SK-N-SH (cell line): Measurements from ENCODE around the gene FAM81A. TPM values are rescaled to one million over a fixed set of nuclear protein-coding genes. Genes with fewer than 3 reads are reported as not detected.

Source experiments
- CTCF ChIA-PET: fragments of 300-600, 350-600 bp; formaldehyde crosslinking; extraction: SDS; loops from one replicate; lab custom pipeline; 2021; lab: Yijun Ruan, JAX
- POLR2A ChIA-PET: fragments of 350-600 bp; sonication (Branson Sonifier 250); formaldehyde crosslinking; extraction: SDS; loops from one replicate; lab custom pipeline; 2020; ENCODE audit warnings: antibody characterized with exemption, inconsistent platforms; lab: Yijun Ruan, JAX
- DNase-seq: peaks from one replicate; pipeline ENCODE4 v3.0.0; 2012
- H2AFZ ChIP-seq: fragments of 200-600 bp; sonication (generic); 2 replicates; pipeline ENCODE4 v1.8.1; 2016; ENCODE audit warnings: antibody characterized with exemption, mild to moderate bottlenecking, low read depth
- H3F3A ChIP-seq: fragments of 200-600 bp; sonication (generic); replicated peaks from 2 replicates; pipeline ENCODE3; 2016; ENCODE audit warnings: antibody characterized with exemption, mild to moderate bottlenecking; ENCODE audit not compliant: insufficient read depth
- H3K27ac ChIP-seq, 2 experiments: fragments of 200-500 bp in 1 of 2; fragments of 200-600 bp in 1 of 2; sonication (Bioruptor generic) in 1 of 2; sonication (generic), shearing (Covaris generic) in 1 of 2; 2 replicates each; pipeline versions ENCODE4 v1.5.1 to v1.6.1; 2014 to 2016; ENCODE audit warnings: low read depth in 2 of 2, inconsistent platforms in 1 of 2, low read length in 1 of 2, mild to moderate bottlenecking in 1 of 2, mixed read lengths in 1 of 2
- H3K27me3 ChIP-seq: fragments of 200-600 bp; sonication (generic), shearing (Covaris generic); 2 replicates; pipeline ENCODE4 v1.6.1; 2016; ENCODE audit warnings: mixed run types; ENCODE audit not compliant: insufficient read depth
- H3K36me3 ChIP-seq, 2 experiments: fragments of 200-500 bp in 1 of 2; fragments of 200-600 bp in 1 of 2; sonication (Bioruptor generic) in 1 of 2; sonication (generic) in 1 of 2; replicated peaks in 1 of 2; 2 replicates each; pipeline versions ENCODE3 to v1.5.1; 2014 to 2016; ENCODE audit warnings: low read length in 1 of 2, mild to moderate bottlenecking in 1 of 2; ENCODE audit not compliant: insufficient read depth in 2 of 2, control insufficient read depth in 1 of 2
- H3K4me1 ChIP-seq, 2 experiments: fragments of 200-500 bp in 1 of 2; fragments of 200-600 bp in 1 of 2; sonication (Bioruptor generic) in 1 of 2; sonication (generic), shearing (Covaris generic) in 1 of 2; 2 replicates each; pipeline versions ENCODE4 v1.5.1 to v1.6.1; 2014 to 2016; ENCODE audit warnings: low read depth in 1 of 2, low read length in 1 of 2, mixed run types in 1 of 2; ENCODE audit not compliant: insufficient read depth in 2 of 2, control insufficient read depth in 1 of 2
- H3K4me2 ChIP-seq: fragments of 200-600 bp; sonication (generic), shearing (Covaris generic); 2 replicates; pipeline ENCODE4 v1.6.1; 2017; ENCODE audit warnings: mixed run types
- H3K4me3 ChIP-seq, 2 experiments: fragments of 200-500 bp in 1 of 2; fragments of 200-600 bp in 1 of 2; sonication (Bioruptor generic) in 1 of 2; sonication (generic), shearing (Covaris generic) in 1 of 2; 2 replicates each; pipeline versions ENCODE4 v1.5.1 to v1.8.1; 2014 to 2016; ENCODE audit warnings: low read depth in 2 of 2, inconsistent platforms in 1 of 2, low read length in 1 of 2, mild to moderate bottlenecking in 1 of 2, mixed read lengths in 1 of 2, moderate library complexity in 1 of 2
- H3K79me2 ChIP-seq: fragments of 200-600 bp; sonication (generic); 2 replicates; pipeline ENCODE4 v1.8.1; 2017; ENCODE audit warnings: mild to moderate bottlenecking; ENCODE audit not compliant: insufficient read depth
- H3K9ac ChIP-seq: fragments of 200-600 bp; sonication (generic); 2 replicates; pipeline ENCODE4 v1.6.1; 2017; ENCODE audit warnings: mixed run types
- H3K9me2 ChIP-seq: fragments of 200-600 bp; sonication (generic); 2 replicates; pipeline ENCODE4 v1.6.1; 2017; ENCODE audit warnings: mixed run types
- H3K9me3 ChIP-seq: fragments of 200-600 bp; sonication (generic); 2 replicates; pipeline ENCODE4 v1.6.1; 2017; ENCODE audit warnings: mixed run types, mild to moderate bottlenecking, moderate library complexity
- H4K20me1 ChIP-seq: fragments of 200-600 bp; sonication (generic); 2 replicates; pipeline ENCODE4 v1.6.1; 2017; ENCODE audit warnings: mild to moderate bottlenecking, mixed run types; ENCODE audit not compliant: insufficient read depth
- FOXM1 ChIP-seq: IDR thresholded peaks from 2 replicates; pipeline ENCODE4 v1.4.0; 2012; ENCODE audit warnings: low read depth, mild to moderate bottlenecking
- IRF3 ChIP-seq: fragments of 150-350 bp; IDR thresholded peaks from 2 replicates; pipeline ENCODE4 v1.6.1; 2016; ENCODE audit warnings: mild to moderate bottlenecking, low read depth, low read length
- MAX ChIP-seq: IDR thresholded peaks from 2 replicates; pipeline ENCODE4 v1.4.0; 2012; ENCODE audit warnings: low read depth
- MXI1 ChIP-seq: IDR thresholded peaks from 2 replicates; pipeline ENCODE4 v1.6.1; 2012; ENCODE audit warnings: mild to moderate bottlenecking, low read depth, low read length, improper control_type of control experiment
- NFIC ChIP-seq: IDR thresholded peaks from 2 replicates; pipeline ENCODE4 v1.4.0; 2012; ENCODE audit warnings: borderline replicate concordance
- NRF1 ChIP-seq: IDR thresholded peaks from 2 replicates; pipeline ENCODE4 v1.6.1; 2012; ENCODE audit warnings: low read depth, mild to moderate bottlenecking, low read length
- POLR2AphosphoS5 ChIP-seq: IDR thresholded peaks from 2 replicates; pipeline ENCODE4 v1.6.1; 2012; ENCODE audit warnings: low read depth, low read length
- REST ChIP-seq: IDR thresholded peaks from 2 replicates; pipeline ENCODE4 v1.6.1; 2012; ENCODE audit warnings: mild to moderate bottlenecking, low read depth, low read length, moderate library complexity
- RXRA ChIP-seq: IDR thresholded peaks from 2 replicates; pipeline ENCODE4 v1.4.0; 2012; ENCODE audit warnings: low read depth, mild to moderate bottlenecking, borderline replicate concordance
- TAF1 ChIP-seq: IDR thresholded peaks from 2 replicates; pipeline ENCODE4 v1.6.1; 2012; ENCODE audit warnings: low read depth, mild to moderate bottlenecking, low read length, moderate library complexity, borderline replicate concordance
- TCF12 ChIP-seq: IDR thresholded peaks from 2 replicates; pipeline ENCODE4 v1.4.0; 2012
- TEAD4 ChIP-seq: IDR thresholded peaks from 2 replicates; pipeline ENCODE4 v1.4.0; 2012; ENCODE audit warnings: mild to moderate bottlenecking, borderline replicate concordance; ENCODE audit not compliant: insufficient read depth
- USF1 ChIP-seq: IDR thresholded peaks from 2 replicates; pipeline ENCODE4 v1.4.0; 2012; ENCODE audit warnings: low read depth, borderline replicate concordance
- USF2 ChIP-seq: fragments of 150-350 bp; IDR thresholded peaks from 2 replicates; pipeline ENCODE4 v1.6.1; 2017; ENCODE audit warnings: antibody characterized with exemption, low read length, low read depth, borderline replicate concordance
- YY1 ChIP-seq: IDR thresholded peaks from 2 replicates; pipeline ENCODE4 v1.4.0; 2012; ENCODE audit warnings: low read depth, mild to moderate bottlenecking
- ZBTB33 ChIP-seq: IDR thresholded peaks from 2 replicates; pipeline ENCODE4 v1.4.0; 2012; ENCODE audit warnings: low read depth, borderline replicate concordance
- WGBS: methylation state at CpG from one replicate; pipeline ENCODE4 v1.1.6; 2017; ENCODE audit warnings: low lambda C conversion rate; 5-methylcytosine and 5-hydroxymethylcytosine counted together
- polyA plus RNA-seq, 3 experiments: library from polyadenylated mRNA; depleted of rRNA; stranded (reverse); fragments of >200 nt; gene quantifications; 2 replicates each; pipeline ENCODE4 v1.2.3, GENCODE V29; 2012

Gene FAM81A
- polyA plus RNA-seq, 1 of the 3 experiments (the other 2 are of a cell fraction) = 1.1 TPM

- 11% methylated on average over 30 of the region's 30 CpGs for WGBS
- H3K9me2 ChIP-seq = no peaks in the 10 kb centered on the region
- TF ChIP-seq POLR2AphosphoS5 = no peak
- TF ChIP-seq YY1 = no peak
- no peak for TF ChIP-seq ZBTB33
- TF ChIP-seq TAF1 = no peak
- TF ChIP-seq NRF1 = no peak
- no peak for TF ChIP-seq MAX
- TF ChIP-seq IRF3 = no peak
- TF ChIP-seq NFIC = no peak
- no peak for TF ChIP-seq FOXM1
- no peak for TF ChIP-seq TEAD4
- TF ChIP-seq USF1 = no peak
- DNase-seq = peak; percentile 37
- no peaks in the 10 kb centered on the region for H4K20me1 ChIP-seq
- H3K27me3 ChIP-seq = peaks cover 18% of the 10 kb centered on the region; the same call in 1 of the 2 replicates
- H2AFZ ChIP-seq = peak overlapping the region; percentile 47
- H3K27ac ChIP-seq = no peak overlapping the region
- no peak overlapping the region for H3K9ac ChIP-seq
- no peaks in the 10 kb centered on the region for H3K36me3 ChIP-seq
- H3K4me3 ChIP-seq = peak overlapping the region; percentile 60
- H3F3A ChIP-seq = no peaks in the 10 kb centered on the region
- H3K4me2 ChIP-seq = peak overlapping the region; percentile 80
- ChIA-PET CTCF (no interaction called here), POLR2A (no interaction called here)
- peaks cover 0 to 12% of the 10 kb centered on the region in 2 experiments; a peak in 1 of 4 replicates for H3K4me1 ChIP-seq
- no peaks in the 10 kb centered on the region for H3K9me3 ChIP-seq
- H3K79me2 ChIP-seq = no peaks in the 10 kb centered on the region; the same call in 1 of the 2 replicates
Observed at GRCh38 chr15:59437142-59437816, 707 bp upstream of the FAM81A start.

- DNase-seq = no peak
- WGBS = 85% methylated on average over 22 of the region's 22 CpGs
- Histone ChIP-seq H3K36me3 (no peaks in the 10 kb centered on the region), H3K9me2 (no peaks in the 10 kb centered on the region), H3K27ac (no peak overlapping the region), H3K4me1 (peaks cover 0 to 12% of the 10 kb centered on the region in 2 experiments; a peak in 1 of 4 replicates), H3K9me3 (no peaks in the 10 kb centered on the region), H3K4me3 (peak overlapping the region; percentile 60), H2AFZ (peak overlapping the region; percentile 79; the same call in 1 of the 2 replicates), H3K4me2 (peak overlapping the region; percentile 84), H3K27me3 (peaks cover 17% of the 10 kb centered on the region; the same call in 1 of the 2 replicates), H3K79me2 (no peaks in the 10 kb centered on the region; the same call in 1 of the 2 replicates), H3K9ac (no peak overlapping the region), H4K20me1 (no peaks in the 10 kb centered on the region), H3F3A (no peaks in the 10 kb centered on the region)
- CTCF ChIA-PET = interaction anchor here (1.0 to 1.1 kb wide), 2 partner anchors 12 to 90 kb away, joined by 3 read pairs; no protein-coding TSS in a partner anchor
- POLR2A ChIA-PET = no interaction called here
- TF ChIP-seq REST (no peak), TCF12 (no peak), RXRA (no peak), USF2 (no peak), MXI1 (no peak), USF1 (no peak)
Observed at GRCh38 chr15:59438625-59439290, 772 bp downstream of the FAM81A start.
